Brain microvascular endothelial cell (primary cell): ENCODE measurements around the gene SLC25A21.
A peak's percentile ranks its signal among the peaks of the same experiment; 100 is the strongest.

ENCODE experiments used
- DNase-seq: peaks from one replicate; pipeline ENCODE4 v3.0.0-alpha.2; 2020
- H3K27ac ChIP-seq: fragments of 250-450 bp; sonication (Bioruptor Pico); 2 replicates; pipeline ENCODE4 v1.5.1; 2020; ENCODE audit warnings: mild to moderate bottlenecking, moderate library complexity
- H3K27me3 ChIP-seq: fragments of 250-450 bp; sonication (Bioruptor Pico); replicated peaks from 2 replicates; pipeline ENCODE4 v1.5.1; 2020; ENCODE audit warnings: mild to moderate bottlenecking
- H3K36me3 ChIP-seq: fragments of 250-450 bp; sonication (Bioruptor Pico); replicated peaks from 2 replicates; pipeline ENCODE4 v1.5.1; 2020; ENCODE audit warnings: mild to moderate bottlenecking
- H3K4me3 ChIP-seq: 2 replicates; pipeline ENCODE4 v1.5.1; 2011; ENCODE audit warnings: low read depth, mild to moderate bottlenecking, control low read depth, low read length, moderate library complexity
- CTCF ChIP-seq: IDR thresholded peaks from 2 replicates; pipeline ENCODE4 v1.5.1; 2011; ENCODE audit warnings: low read depth, mild to moderate bottlenecking, moderate library complexity, low read length, control low read depth, inconsistent platforms; ENCODE audit errors: missing control alignments
- in situ Hi-C: cut with HindIII; loops from 2 replicates; pipeline ENCODE4 v1.10.0; 2017; ENCODE audit warnings: low sequenced_read_pairs, low pct_ligation_motif_present

Gene SLC25A21

GRCh38 chr14:36662543-36663403 lies 509.6 kb downstream of the SLC25A21 start:
- no peak for DNase-seq

GRCh38 chr14:36662258-36662542 lies 510.2 kb downstream of the SLC25A21 start:
- no peak for DNase-seq
- no peaks in the 10 kb centered on the region for H3K36me3 ChIP-seq
- TF ChIP-seq CTCF: no peak
- no peak overlapping the region for H3K27ac ChIP-seq
- in situ Hi-C loops: no loop called here
- H3K4me3 ChIP-seq: peak overlapping the region; percentile 22
- H3K27me3 ChIP-seq: peaks cover 94% of the 10 kb centered on the region

More at GRCh38 chr14:36662543-36663403, 509.6 kb downstream of the SLC25A21 start:
- in situ Hi-C loops: no loop called here
- TF ChIP-seq CTCF: no peak
- Histone ChIP-seq H3K27ac (no peak overlapping the region), H3K4me3 (peak overlapping the region; percentile 22), H3K36me3 (no peaks in the 10 kb centered on the region), H3K27me3 (peaks cover 94% of the 10 kb centered on the region)

GRCh38 chr14:36661506-36662257 lies 510.7 kb downstream of the SLC25A21 start, which contains the start of gene PAX9:
Gene PAX9 (plus strand): TSS chr14:36661860. CDS start chr14:36662090, 230 bp downstream.
- Histone ChIP-seq H3K4me3 (peak within 1 kb of the TSS; percentile 44), H3K27ac (no peak within 1 kb of the TSS), H3K27me3 (peaks cover 95% of the 10 kb centered on the region), H3K36me3 (no peaks in the 10 kb centered on the region)
- in situ Hi-C loops: no loop called here
- DNase-seq: peak; percentile 34
- no peak for TF ChIP-seq CTCF

GRCh38 chr14:36660736-36661505 lies 511.5 kb downstream of the SLC25A21 start:
- in situ Hi-C loops: no loop called here
- peaks cover 95% of the 10 kb centered on the region for H3K27me3 ChIP-seq
- no peak overlapping the region for H3K4me3 ChIP-seq
- H3K27ac ChIP-seq: no peak overlapping the region
- TF ChIP-seq CTCF: no peak
- H3K36me3 ChIP-seq: no peaks in the 10 kb centered on the region
- DNase-seq: no peak

GRCh38 chr14:36659822-36660735 lies 512.3 kb downstream of the SLC25A21 start:
- Histone ChIP-seq H3K27ac (no peak overlapping the region), H3K4me3 (no peak overlapping the region), H3K27me3 (peaks cover 95% of the 10 kb centered on the region), H3K36me3 (no peaks in the 10 kb centered on the region)
- no peak for DNase-seq
- in situ Hi-C loops: no loop called here
- no peak for TF ChIP-seq CTCF
